ENCODE measurements around the gene NANOG.
"Not testable (repeated sequence)": the region's sequence is repeated elsewhere in the genome, so short reads cannot be mapped to it uniquely, and the experiment has no call there.

DNA sequence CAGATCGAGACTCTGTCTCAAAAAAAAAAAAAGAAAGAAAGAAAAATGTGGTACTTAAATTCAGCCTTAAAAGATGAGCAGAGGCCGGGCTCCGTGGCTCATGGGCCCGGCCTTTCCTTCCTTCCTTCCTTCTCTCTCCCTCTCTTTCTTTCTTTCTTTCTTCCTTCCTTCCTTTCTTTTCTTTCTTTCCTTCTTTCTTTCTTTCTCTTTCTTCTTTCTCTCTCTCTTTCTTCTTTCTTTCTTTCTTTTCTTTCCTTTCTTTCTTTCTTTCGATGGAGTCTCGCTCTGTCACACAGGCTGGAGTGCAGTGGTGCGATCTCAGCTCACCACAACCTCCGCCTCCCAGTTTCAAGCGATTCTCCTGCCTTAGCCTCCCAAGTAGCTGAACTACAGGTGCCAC is 5.8 kb upstream of the NANOG start:
- TF ChIP-seq, protein P1, sequence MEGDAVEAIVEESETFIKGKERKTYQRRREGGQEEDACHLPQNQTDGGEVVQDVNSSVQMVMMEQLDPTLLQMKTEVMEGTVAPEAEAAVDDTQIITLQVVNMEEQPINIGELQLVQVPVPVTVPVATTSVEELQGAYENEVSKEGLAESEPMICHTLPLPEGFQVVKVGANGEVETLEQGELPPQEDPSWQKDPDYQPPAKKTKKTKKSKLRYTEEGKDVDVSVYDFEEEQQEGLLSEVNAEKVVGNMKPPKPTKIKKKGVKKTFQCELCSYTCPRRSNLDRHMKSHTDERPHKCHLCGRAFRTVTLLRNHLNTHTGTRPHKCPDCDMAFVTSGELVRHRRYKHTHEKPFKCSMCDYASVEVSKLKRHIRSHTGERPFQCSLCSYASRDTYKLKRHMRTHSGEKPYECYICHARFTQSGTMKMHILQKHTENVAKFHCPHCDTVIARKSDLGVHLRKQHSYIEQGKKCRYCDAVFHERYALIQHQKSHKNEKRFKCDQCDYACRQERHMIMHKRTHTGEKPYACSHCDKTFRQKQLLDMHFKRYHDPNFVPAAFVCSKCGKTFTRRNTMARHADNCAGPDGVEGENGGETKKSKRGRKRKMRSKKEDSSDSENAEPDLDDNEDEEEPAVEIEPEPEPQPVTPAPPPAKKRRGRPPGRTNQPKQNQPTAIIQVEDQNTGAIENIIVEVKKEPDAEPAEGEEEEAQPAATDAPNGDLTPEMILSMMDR (IDR thresholded peaks at IDR 0.05; ENCODE audit: low read length), result not testable (repeated sequence)
- TF ChIP-seq EZH2 (IDR thresholded peaks at IDR 0.05; ENCODE audit: borderline replicate concordance, low read length), result not testable (repeated sequence)

All from OCI-LY1 (cell line).